Gastrocnemius medialis (tissue), 4 donors: ENCODE data around the gene IFNB1. TPM values are rescaled to one million over a fixed set of nuclear protein-coding genes. Genes with fewer than 3 reads are reported as not detected.

Experiments
- ATAC-seq, 2 donors: fragments of 150-250 bp; one replicate each; pipeline ENCODE4 v1.9.1; 2016
- DNase-seq, 2 donors: peaks; one replicate each; pipeline ENCODE4 v3.0.0-alpha.2; 2019
- H3K27ac ChIP-seq, 4 donors: fragments of 200-600 bp; sonication (generic); 1 replicate in 1 of 4; 2 replicates in 3 of 4; pipeline ENCODE4 v1.5.1; 2016 to 2018; ENCODE audit warnings: mild to moderate bottlenecking in 2 of 4, moderate library complexity in 1 of 4
- H3K27me3 ChIP-seq, 3 donors: fragments of 200-600 bp; sonication (generic) in 2 of 3; 1 replicate in 1 of 3; 2 replicates in 2 of 3; pipeline versions ENCODE4 v1.5.1 to v1.6.0; 2016 to 2019; ENCODE audit warnings: mild to moderate bottlenecking in 1 of 3, moderate library complexity in 1 of 3
- H3K36me3 ChIP-seq, 2 donors: fragments of 200-600 bp; sonication (generic) in 1 of 2; one replicate each; pipeline ENCODE4 v1.5.1; 2017 to 2018
- H3K4me1 ChIP-seq, 2 donors: fragments of 200-600 bp; sonication (generic) in 1 of 2; one replicate each; pipeline ENCODE4 v1.5.1; 2016 to 2017; ENCODE audit warnings: mild to moderate bottlenecking in 2 of 2
- H3K4me3 ChIP-seq, 4 donors: fragments of 200-600 bp; sonication (generic) in 3 of 4; 1 replicate in 1 of 4; 2 replicates in 3 of 4; pipeline ENCODE4 v1.5.1; 2016 to 2019; ENCODE audit warnings: mild to moderate bottlenecking in 2 of 4
- H3K9me3 ChIP-seq, 3 donors: fragments of 200-600 bp; sonication (generic) in 2 of 3; 1 replicate in 1 of 3; 2 replicates in 2 of 3; pipeline ENCODE4 v1.5.1; 2016 to 2019
- POLR2A ChIP-seq, 2 donors: fragments of 450-650 bp; IDR thresholded peaks; one replicate each; pipeline ENCODE4 v1.6.1; 2017; ENCODE audit warnings: antibody characterized with exemption in 2 of 2, mild to moderate bottlenecking in 2 of 2, moderate library complexity in 2 of 2
- in situ Hi-C, 4 donors: fragments of 200-750 bp; cut with MboI; loops; one replicate each; pipeline versions ENCODE4 v1.15.0 to v1.8.0; 2017; ENCODE audit warnings: low sequenced_read_pairs in 4 of 4
- intact Hi-C: fragments of 100-400 bp; cut with DNase I; formaldehyde crosslinking; loops from one replicate; pipeline ENCODE4 v1.15.1; 2023; ENCODE audit warnings: low total_unique reads
- total RNA-seq, 4 donors: library from RNA; depleted of rRNA; stranded (reverse); fragments of >200 nt; gene quantifications; one replicate each; pipeline versions ENCODE4 v1.1.0 to v1.2.3, GENCODE V29; 2016
- TF ChIP-seq, protein P1 (sequence below), 5 experiments: fragments of 450-650 bp in 3 of 5; fragments of 200-600 bp in 2 of 5; sonication (generic) in 2 of 5; IDR thresholded peaks in 4 of 5; conservative IDR thresholded peaks in 1 of 5; 1 replicate in 4 of 5; 2 replicates in 1 of 5; pipeline ENCODE4 v1.5.1; 2016 to 2019; ENCODE audit warnings: antibody characterized with exemption in 5 of 5, mild to moderate bottlenecking in 3 of 5, moderate library complexity in 3 of 5

IFNB1 gene
- total RNA-seq, 4 donors from 2014 or later, result not detected

DNA sequence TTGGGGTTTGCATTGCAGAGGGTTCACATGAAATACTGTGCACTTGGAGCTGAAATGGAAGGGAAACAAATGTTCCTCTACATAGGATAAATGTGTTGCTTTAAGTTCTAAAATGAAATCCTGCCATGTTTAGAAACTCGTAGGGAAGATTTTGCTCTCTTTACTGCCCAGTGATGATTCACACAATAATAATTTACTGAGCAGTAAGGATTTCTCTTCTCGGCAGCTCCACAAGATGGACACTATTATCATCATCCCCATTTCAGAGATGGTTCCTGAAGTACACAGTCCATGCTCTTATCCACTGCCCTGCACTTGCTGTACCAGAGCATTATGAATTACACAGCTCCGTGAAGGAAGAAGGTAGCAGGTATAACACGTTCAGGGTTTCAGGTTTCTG, 50.4 kb downstream of the IFNB1 start:
- ATAC-seq (no peak), DNase-seq (no peak)
- no peaks in the 10 kb centered on the region for H3K9me3 ChIP-seq
- H3K4me1 ChIP-seq, result no peaks in the 10 kb centered on the region
- no peaks in the 10 kb centered on the region for H3K27me3 ChIP-seq
- H3K4me3 ChIP-seq, result no peak overlapping the region
- TF ChIP-seq POLR2A (IDR thresholded peaks at IDR 0.05), result no peak
- TF ChIP-seq, protein P1, sequence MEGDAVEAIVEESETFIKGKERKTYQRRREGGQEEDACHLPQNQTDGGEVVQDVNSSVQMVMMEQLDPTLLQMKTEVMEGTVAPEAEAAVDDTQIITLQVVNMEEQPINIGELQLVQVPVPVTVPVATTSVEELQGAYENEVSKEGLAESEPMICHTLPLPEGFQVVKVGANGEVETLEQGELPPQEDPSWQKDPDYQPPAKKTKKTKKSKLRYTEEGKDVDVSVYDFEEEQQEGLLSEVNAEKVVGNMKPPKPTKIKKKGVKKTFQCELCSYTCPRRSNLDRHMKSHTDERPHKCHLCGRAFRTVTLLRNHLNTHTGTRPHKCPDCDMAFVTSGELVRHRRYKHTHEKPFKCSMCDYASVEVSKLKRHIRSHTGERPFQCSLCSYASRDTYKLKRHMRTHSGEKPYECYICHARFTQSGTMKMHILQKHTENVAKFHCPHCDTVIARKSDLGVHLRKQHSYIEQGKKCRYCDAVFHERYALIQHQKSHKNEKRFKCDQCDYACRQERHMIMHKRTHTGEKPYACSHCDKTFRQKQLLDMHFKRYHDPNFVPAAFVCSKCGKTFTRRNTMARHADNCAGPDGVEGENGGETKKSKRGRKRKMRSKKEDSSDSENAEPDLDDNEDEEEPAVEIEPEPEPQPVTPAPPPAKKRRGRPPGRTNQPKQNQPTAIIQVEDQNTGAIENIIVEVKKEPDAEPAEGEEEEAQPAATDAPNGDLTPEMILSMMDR (IDR thresholded peaks at IDR 0.05 in 4 of 5, conservative IDR thresholded peaks at IDR 0.05 in 1 of 5), result no peak
- no peaks in the 10 kb centered on the region for H3K36me3 ChIP-seq
- no peak overlapping the region for H3K27ac ChIP-seq
- in situ Hi-C loops (no loop called here), intact Hi-C loops (no loop called here)

Other genes starting within 250 kb of the IFNB1 start
- under 1 TPM; 0.15 to 0.71 (median 0.44) TPM for gene HACD4, start 46.3 kb downstream of the IFNB1 start, total RNA-seq
- gene IFNW1, start 63.9 kb upstream of the IFNB1 start, total RNA-seq, result not detected
- not detected for gene IFNA21, start 88.7 kb upstream of the IFNB1 start, total RNA-seq
- not detected for gene IFNA4, start 109.6 kb upstream of the IFNB1 start, total RNA-seq
- not detected for gene IFNA7, start 124.3 kb upstream of the IFNB1 start, total RNA-seq
- gene IFNA10, start 129.2 kb upstream of the IFNB1 start, total RNA-seq, result not detected
- not detected for gene IFNA16, start 139.4 kb upstream of the IFNB1 start, total RNA-seq
- gene IFNA17, start 150.3 kb upstream of the IFNB1 start, total RNA-seq, result not detected
- not detected for gene IFNA14, start 162.1 kb upstream of the IFNB1 start, total RNA-seq
- not detected for gene IFNA5, start 227.4 kb upstream of the IFNB1 start, total RNA-seq